Measurements from ENCODE around the gene SLF1. TPM values are rescaled to one million over a fixed set of nuclear protein-coding genes. Genes with fewer than 3 reads are reported as not detected.

Gene SLF1
- total RNA-seq, 1 donor from 2014 or later, result 6.2 TPM

- Histone ChIP-seq H3K4me3 (no peak overlapping the region), H3K36me3 (no peaks in the 10 kb centered on the region), H3K27me3 (no peaks in the 10 kb centered on the region), H3K27ac (no peak overlapping the region), H3K4me1 (no peaks in the 10 kb centered on the region), H3K9me3 (no peaks in the 10 kb centered on the region)
- intact Hi-C loops (cut with DNase I), result no loop called here
- DNase-seq (no peak), ATAC-seq (no peak)
- no peak for TF ChIP-seq CTCF (IDR thresholded peaks at IDR 0.05)
These were observed 57.6 kb downstream of the SLF1 start for GRCh38 chr5:94675965-94676618.

GRCh38 chr5:94682814-94683520, 64.5 kb downstream of the SLF1 start:
- no peak for TF ChIP-seq CTCF (IDR thresholded peaks at IDR 0.05)
- peaks cover 8% of the 10 kb centered on the region for H3K36me3 ChIP-seq
- no peak overlapping the region for H3K27ac ChIP-seq
- no peaks in the 10 kb centered on the region for H3K27me3 ChIP-seq
- ATAC-seq, result no peak
- intact Hi-C loops (cut with DNase I), result no loop called here
- H3K4me1 ChIP-seq, result no peaks in the 10 kb centered on the region
- H3K4me3 ChIP-seq, result no peak overlapping the region
- H3K9me3 ChIP-seq, result no peaks in the 10 kb centered on the region
- no peak for DNase-seq

- DNase-seq, result no peak
- Histone ChIP-seq H3K27ac (no peak overlapping the region), H3K4me1 (peaks cover 3% of the 10 kb centered on the region), H3K27me3 (no peaks in the 10 kb centered on the region), H3K36me3 (peaks cover 14% of the 10 kb centered on the region), H3K4me3 (no peak overlapping the region), H3K9me3 (no peaks in the 10 kb centered on the region)
- no peak for TF ChIP-seq CTCF (IDR thresholded peaks at IDR 0.05)
- ATAC-seq, result no peak
- intact Hi-C loops (cut with DNase I), result loop anchor here (10.0 kb wide), 1 partner anchor 735 kb away; no protein-coding TSS in a partner anchor
These were observed 71.4 kb downstream of the SLF1 start for GRCh38 chr5:94689908-94690307.

GRCh38 chr5:94690778-94691177, 72.3 kb downstream of the SLF1 start:
- no peak for ATAC-seq
- TF ChIP-seq CTCF (IDR thresholded peaks at IDR 0.05), result no peak
- no peaks in the 10 kb centered on the region for H3K9me3 ChIP-seq
- H3K27me3 ChIP-seq, result no peaks in the 10 kb centered on the region
- no peak overlapping the region for H3K4me3 ChIP-seq
- H3K36me3 ChIP-seq, result peaks cover 17% of the 10 kb centered on the region
- intact Hi-C loops (cut with DNase I), result loop anchor here (10.0 kb wide), 1 partner anchor 736 kb away; no protein-coding TSS in a partner anchor
- H3K27ac ChIP-seq, result no peak overlapping the region
- H3K4me1 ChIP-seq, result peaks cover 3% of the 10 kb centered on the region
- DNase-seq, result no peak

GRCh38 chr5:94691291-94691690, 72.8 kb downstream of the SLF1 start:
- intact Hi-C loops (cut with DNase I), result loop anchor here (10.0 kb wide), 1 partner anchor 736 kb away; no protein-coding TSS in a partner anchor
- ATAC-seq (no peak), DNase-seq (no peak)
- H3K9me3 ChIP-seq, result no peaks in the 10 kb centered on the region
- H3K4me1 ChIP-seq, result peaks cover 3% of the 10 kb centered on the region
- no peak overlapping the region for H3K4me3 ChIP-seq
- H3K27ac ChIP-seq, result no peak overlapping the region
- TF ChIP-seq CTCF (IDR thresholded peaks at IDR 0.05), result no peak
- peaks cover 20% of the 10 kb centered on the region for H3K36me3 ChIP-seq
- H3K27me3 ChIP-seq, result no peaks in the 10 kb centered on the region

Measured in upper lobe of right lung (tissue), 1 donor.